ENCODE data around the gene NDUFB6. TPM values are rescaled to one million over a fixed set of nuclear protein-coding genes. Genes with fewer than 3 reads are reported as not detected.

Gene NDUFB6
- total RNA-seq, 3 donors from 2014 or later: 26.2 to 37.4 (median 30.0) TPM

- no peak overlapping the region for H3K4me3 ChIP-seq
- H3K27ac ChIP-seq: no peak overlapping the region
- H3K36me3 ChIP-seq: no peaks in the 10 kb centered on the region
- intact Hi-C loops (cut with DNase I; ENCODE audit: low total_unique reads): loop anchor here (5.0 to 10.0 kb wide), 2 partner anchors 203 to 375 kb away; no protein-coding TSS in a partner anchor
- DNase-seq (ENCODE audit: low spot score in 2 of 2): peak; percentile 57 to 66
- no peaks in the 10 kb centered on the region for H3K4me1 ChIP-seq
- peak; percentile 63 to 82 (median 81) for TF ChIP-seq CTCF (IDR thresholded peaks at IDR 0.05)
- TF ChIP-seq POLR2A (IDR thresholded peaks at IDR 0.05): no peak
- no peaks in the 10 kb centered on the region for H3K27me3 ChIP-seq
- no peaks in the 10 kb centered on the region for H3K9me3 ChIP-seq
Observed at GRCh38 chr9:32579706-32580331, 6.9 kb upstream of the NDUFB6 start.

GRCh38 chr9:32578976-32579375, 6.0 kb upstream of the NDUFB6 start:
- peak overlapping the region in 1 of 3 donors; percentile 17 for H3K4me3 ChIP-seq
- H3K36me3 ChIP-seq: no peaks in the 10 kb centered on the region
- H3K27ac ChIP-seq: no peak overlapping the region
- DNase-seq (ENCODE audit: low spot score in 2 of 2): no peak
- H3K4me1 ChIP-seq: no peaks in the 10 kb centered on the region
- TF ChIP-seq POLR2AphosphoS5 (IDR thresholded peaks at IDR 0.05): no peak
- TF ChIP-seq POLR2A (IDR thresholded peaks at IDR 0.05): no peak
- TF ChIP-seq CTCF (IDR thresholded peaks at IDR 0.05): no peak
- H3K9me3 ChIP-seq: no peaks in the 10 kb centered on the region
- intact Hi-C loops (cut with DNase I; ENCODE audit: low total_unique reads): no loop called here
- H3K27me3 ChIP-seq: no peaks in the 10 kb centered on the region

- Histone ChIP-seq H3K4me1 (no peaks in the 10 kb centered on the region), H3K9me3 (no peaks in the 10 kb centered on the region), H3K27ac (no peak overlapping the region), H3K27me3 (no peaks in the 10 kb centered on the region), H3K36me3 (no peaks in the 10 kb centered on the region), H3K4me3 (no peak overlapping the region)
- TF ChIP-seq POLR2AphosphoS5 (IDR thresholded peaks at IDR 0.05): no peak
- no peak for TF ChIP-seq POLR2A (IDR thresholded peaks at IDR 0.05)
- no peak for TF ChIP-seq CTCF (IDR thresholded peaks at IDR 0.05)
- intact Hi-C loops (cut with DNase I; ENCODE audit: low total_unique reads): no loop called here
- no peak for DNase-seq (ENCODE audit: low spot score in 2 of 2)
Observed at GRCh38 chr9:32577316-32577715, 4.4 kb upstream of the NDUFB6 start.

- peaks cover 0 to 9% of the 10 kb centered on the region in 2 donors for H3K4me1 ChIP-seq
- TF ChIP-seq CTCF (IDR thresholded peaks at IDR 0.05) (no peak), POLR2A (IDR thresholded peaks at IDR 0.05) (no peak), POLR2AphosphoS5 (IDR thresholded peaks at IDR 0.05) (no peak)
- intact Hi-C loops (cut with DNase I; ENCODE audit: low total_unique reads): no loop called here
- DNase-seq (ENCODE audit: low spot score in 2 of 2): no peak
- no peaks in the 10 kb centered on the region for H3K36me3 ChIP-seq
- H3K27me3 ChIP-seq: no peaks in the 10 kb centered on the region
- H3K27ac ChIP-seq: no peak overlapping the region
- H3K9me3 ChIP-seq: no peaks in the 10 kb centered on the region
- H3K4me3 ChIP-seq: no peak overlapping the region
Observed at GRCh38 chr9:32574858-32575257, 1.9 kb upstream of the NDUFB6 start.

- H3K4me3 ChIP-seq: peak overlapping the region in 2 of 3 donors; percentile 89 to 91
Observed at GRCh38 chr9:32573821-32574220, 862 bp upstream of the NDUFB6 start.

More at GRCh38 chr9:32573821-32574220, 862 bp upstream of the NDUFB6 start:
- no peaks in the 10 kb centered on the region for H3K36me3 ChIP-seq
- DNase-seq (ENCODE audit: low spot score in 2 of 2): no peak
- H3K27ac ChIP-seq: peak overlapping the region; percentile 92 to 95
- intact Hi-C loops (cut with DNase I; ENCODE audit: low total_unique reads): no loop called here
- H3K9me3 ChIP-seq: no peaks in the 10 kb centered on the region
- no peaks in the 10 kb centered on the region for H3K27me3 ChIP-seq
- H3K4me1 ChIP-seq: peaks cover 0 to 9% of the 10 kb centered on the region in 2 donors
- TF ChIP-seq CTCF (IDR thresholded peaks at IDR 0.05) (no peak), POLR2A (IDR thresholded peaks at IDR 0.05) (no peak), POLR2AphosphoS5 (IDR thresholded peaks at IDR 0.05) (no peak)
